ENCODE measurements around the gene LMF2.

The LMF2 gene

DNA sequence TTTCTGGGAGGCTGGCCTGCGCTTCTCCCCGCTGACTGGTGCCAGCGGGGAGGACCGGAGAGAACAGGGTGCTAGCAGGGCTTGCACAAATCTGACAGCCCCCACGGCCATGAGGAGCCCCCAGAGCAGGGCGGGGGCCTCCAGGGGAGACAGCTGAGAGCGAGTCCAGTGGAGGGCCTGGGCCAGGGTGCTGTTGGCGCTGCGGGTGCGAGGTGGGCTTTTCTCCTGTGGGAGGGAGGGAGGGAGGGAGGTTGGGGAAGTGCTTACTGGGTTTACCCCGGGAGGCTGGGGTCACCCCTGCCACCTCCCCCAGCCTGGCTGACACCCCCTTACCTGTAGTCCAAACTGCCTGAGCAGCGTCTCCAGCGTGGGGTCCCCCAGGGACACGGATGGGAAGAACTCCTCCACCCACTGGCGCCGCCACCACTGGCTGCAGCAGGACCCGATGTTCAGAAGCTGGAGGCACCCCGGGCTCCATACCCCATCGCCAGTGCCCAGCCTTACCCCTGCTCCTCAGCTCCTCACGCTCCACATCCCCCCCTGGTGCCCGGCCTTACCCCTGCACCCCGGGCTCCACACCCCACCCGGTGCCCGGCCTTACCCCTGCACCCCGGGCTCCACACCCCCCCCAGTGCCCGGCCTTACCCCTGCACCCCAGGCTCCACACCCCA is 3.9 kb downstream of the LMF2 start:
- no peak for ATAC-seq
- peak; percentile 55 for DNase-seq

- no peak for DNase-seq
- no peak for ATAC-seq
Measured at GRCh38 chr22:50502628-50503474, 4.7 kb downstream of the LMF2 start.

GRCh38 chr22:50502096-50502495 is 5.4 kb downstream of the LMF2 start:
- no peak for ATAC-seq
- DNase-seq: no peak

GRCh38 chr22:50500452-50500851 is 7.0 kb downstream of the LMF2 start:
- ATAC-seq: no peak

DNA sequence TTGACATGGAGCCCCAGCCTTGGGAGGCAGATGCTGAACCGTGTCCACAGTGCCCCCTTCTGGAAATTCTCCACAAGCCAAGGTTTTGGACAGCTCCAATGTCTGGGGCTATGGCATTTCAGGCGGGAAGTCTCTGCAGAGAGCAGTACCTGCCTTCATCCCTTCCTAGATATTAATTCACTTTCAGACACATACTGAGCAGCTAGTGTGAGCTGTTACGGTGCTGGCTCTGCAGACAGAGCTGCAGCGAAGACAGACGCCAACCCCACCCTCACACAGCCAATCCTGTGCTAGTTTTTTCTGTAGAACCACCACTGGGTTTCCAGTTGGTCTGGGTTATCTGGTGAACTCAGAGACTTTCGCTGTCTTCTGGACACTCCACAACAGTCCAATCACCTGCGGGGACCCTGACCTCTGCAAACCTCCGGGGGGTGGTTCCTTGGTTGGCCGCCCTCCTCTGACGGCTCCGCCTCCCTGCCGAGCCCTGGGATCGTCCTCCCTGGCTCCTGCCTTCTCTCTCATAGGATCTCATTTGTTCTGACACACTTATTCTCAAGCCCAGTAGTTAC is 9.1 kb downstream of the LMF2 start:
- ATAC-seq (peak; percentile 79), DNase-seq (peak; percentile 73)

More at GRCh38 chr22:50500452-50500851, 7.0 kb downstream of the LMF2 start:
- DNase-seq: no peak

GRCh38 chr22:50497093-50497492 is 10.4 kb downstream of the LMF2 start:
- ATAC-seq (no peak), DNase-seq (no peak)

GRCh38 chr22:50490531-50491308 is 16.8 kb downstream of the LMF2 start:
- ATAC-seq (no peak), DNase-seq (peak; percentile 26)

DNA sequence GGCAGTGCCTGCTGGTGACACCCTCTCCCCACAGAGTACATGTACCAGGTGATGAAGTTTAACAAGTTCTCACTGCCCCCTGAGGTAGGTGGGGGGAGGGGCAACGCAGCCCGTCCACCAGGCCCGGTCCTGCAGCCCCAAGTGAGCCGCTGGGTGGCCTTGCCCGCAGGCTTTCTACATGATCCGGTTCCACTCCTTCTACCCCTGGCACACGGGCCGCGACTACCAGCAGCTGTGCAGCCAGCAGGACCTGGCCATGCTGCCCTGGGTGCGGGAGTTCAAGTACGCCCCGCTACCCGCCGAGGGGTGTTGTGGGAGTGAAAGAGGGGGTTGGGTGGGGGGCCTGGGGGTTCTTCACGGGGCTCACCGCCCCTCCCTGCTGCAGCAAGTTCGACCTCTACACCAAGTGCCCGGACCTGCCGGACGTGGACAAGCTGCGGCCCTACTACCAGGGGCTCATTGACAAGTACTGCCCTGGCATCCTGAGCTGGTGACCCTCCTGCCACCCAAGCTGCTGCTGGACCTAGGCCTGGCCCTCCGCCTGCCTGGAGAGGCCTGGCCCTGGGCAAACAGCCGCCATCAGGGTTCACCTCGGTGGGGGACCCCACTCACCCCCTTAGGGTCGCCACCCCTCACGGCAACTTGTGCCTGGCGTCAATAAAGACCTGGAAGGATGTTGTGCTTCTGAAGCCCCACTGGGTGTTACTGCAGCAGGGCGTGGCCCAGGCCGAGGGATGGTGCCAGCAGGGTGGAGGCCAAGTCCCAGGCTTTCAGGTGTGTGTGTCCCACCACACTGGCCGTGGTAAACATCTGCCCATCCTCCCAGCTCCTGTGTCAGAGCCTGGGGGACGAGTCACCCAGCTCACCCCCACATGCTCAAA is 17.9 kb downstream of the LMF2 start:
- ATAC-seq: no peak
- no peak for DNase-seq

- no peak for DNase-seq
- no peak for ATAC-seq
Measured at GRCh38 chr22:50488886-50489285, 18.6 kb downstream of the LMF2 start.

- ATAC-seq: no peak
- no peak for DNase-seq
Measured at GRCh38 chr22:50488006-50488677, 19.4 kb downstream of the LMF2 start.

GRCh38 chr22:50487290-50488005 is 20.1 kb downstream of the LMF2 start:
- no peak for DNase-seq
- no peak for ATAC-seq

DNA sequence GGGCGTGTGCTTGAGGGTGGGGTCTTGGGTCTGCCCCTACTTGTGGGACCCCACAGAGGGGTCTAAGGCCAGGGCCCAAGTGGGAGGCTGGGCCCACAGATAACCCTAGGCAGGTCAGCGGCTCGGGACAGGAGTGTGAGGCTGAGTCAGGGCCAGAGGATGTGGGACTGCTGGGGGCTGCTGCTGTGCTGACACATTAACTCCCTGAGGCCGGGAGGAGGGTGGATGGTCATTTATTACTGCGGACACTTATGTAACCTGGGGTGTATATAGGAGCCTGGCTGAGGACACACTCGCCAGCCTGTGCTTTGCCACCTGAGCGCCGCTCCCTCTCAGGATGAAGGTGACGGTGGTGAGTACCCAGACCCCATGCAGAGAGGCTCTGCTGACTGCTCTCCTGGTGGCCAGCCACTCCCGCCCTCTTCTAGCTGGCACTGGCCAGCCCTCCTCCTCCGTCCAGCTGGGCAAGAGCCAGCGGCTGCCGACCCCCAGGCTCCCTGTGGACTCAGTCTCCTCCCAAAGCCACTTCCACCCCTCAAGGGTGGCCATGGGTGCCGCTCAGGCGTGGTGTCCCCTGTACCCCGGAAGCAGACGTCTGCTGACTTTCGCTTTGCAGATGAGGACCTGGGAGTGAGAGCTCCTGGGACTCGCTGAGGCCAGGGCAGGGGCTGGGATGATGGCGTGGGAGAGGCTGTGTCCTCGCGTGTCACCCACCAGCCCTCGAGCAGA is 20.8 kb downstream of the LMF2 start, which contains the start of gene MIOX:
Gene MIOX (plus strand): TSS at position 299 of the 729 bp plus-strand sequence. CDS start 39 bp downstream, at position 338.
- DNase-seq (no peak), ATAC-seq (no peak)

DNA sequence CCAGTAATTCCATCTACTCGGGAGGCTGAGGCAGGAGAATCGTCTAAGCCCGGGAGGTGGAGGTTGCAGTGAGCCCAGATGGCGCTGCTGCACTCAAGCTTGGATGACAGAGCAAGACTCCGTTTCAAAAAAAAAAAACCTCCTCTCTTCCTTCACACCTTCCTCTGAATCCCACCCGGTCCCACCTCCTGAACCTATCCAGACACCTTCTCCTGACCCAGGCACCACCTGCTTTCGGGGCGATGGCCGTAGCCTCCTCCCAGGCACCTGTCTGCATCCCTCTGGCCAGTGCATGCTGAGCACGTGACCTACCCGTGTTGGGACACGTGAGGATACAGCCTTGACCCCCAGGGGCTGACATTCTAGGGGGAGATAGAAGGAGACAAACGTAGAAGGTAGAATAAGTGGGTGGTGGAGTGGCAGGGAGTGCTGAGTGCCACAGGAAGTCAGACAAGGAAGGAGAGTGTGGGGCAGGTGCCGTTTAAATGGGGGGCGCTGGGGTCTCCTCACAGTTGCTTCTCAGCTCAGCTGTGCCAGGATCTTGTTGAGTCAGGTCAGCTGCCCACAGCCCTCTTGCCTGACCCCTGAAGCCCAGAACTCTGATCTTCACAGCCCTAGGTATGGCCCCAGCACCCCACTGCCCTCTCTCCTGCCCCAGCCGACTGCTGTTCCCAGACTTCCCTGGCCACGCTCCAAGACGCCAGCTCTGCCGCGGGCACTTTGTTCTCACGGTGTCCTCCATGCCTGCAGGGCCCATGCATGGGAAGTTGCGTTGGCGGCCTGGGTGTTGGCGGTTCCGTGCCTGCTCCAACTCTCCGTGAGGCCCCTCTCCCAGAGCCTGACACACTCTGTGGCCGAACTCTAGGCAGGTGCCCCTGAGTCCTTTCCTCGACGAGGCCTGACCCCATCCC is 22.0 kb downstream of the LMF2 start:
- ATAC-seq (no peak), DNase-seq (no peak)

DNA sequence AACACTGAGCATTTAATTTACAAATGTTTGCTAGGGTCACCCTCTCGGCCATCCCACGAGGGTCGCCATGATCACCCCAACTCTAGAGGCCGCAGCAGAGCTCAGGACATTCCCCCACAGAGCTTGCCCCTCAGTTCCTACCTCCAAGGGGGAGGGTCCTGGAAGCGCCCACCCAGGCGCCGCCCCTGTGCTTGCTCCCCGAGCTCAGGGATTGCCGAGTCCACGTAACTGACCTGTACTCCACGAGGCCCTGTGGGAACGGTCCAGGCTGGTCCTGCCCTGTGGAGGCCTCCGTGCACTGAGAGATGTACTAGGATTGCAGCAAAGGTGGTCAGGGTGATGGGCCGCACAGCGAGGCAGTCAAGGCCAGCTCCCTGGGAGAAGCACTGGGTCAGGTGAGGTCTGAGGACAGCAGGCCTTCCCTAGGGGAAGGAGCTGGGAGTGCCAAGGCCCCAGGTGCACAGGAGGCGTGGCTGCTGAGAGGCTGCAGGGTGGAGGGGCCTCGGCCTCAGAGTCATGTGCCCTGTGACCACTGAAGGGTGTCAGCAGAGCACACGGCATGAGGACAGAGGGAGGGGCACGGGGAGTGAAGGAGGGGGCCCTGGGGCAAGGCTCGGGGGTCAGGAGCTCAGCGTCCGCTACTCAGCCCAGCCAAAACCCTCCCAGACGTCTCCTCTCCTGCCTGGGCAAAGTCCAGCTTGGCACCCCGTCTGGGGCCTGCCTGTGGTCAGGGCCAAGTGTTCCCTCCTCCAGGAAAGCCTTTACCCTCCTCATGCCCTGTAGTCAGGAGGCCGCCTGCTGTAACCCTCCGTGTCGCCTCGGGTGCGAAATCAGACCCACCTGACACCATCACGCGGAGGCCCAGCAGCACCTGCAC is 23.3 kb downstream of the LMF2 start:
- no peak for DNase-seq
- ATAC-seq: no peak

DNA sequence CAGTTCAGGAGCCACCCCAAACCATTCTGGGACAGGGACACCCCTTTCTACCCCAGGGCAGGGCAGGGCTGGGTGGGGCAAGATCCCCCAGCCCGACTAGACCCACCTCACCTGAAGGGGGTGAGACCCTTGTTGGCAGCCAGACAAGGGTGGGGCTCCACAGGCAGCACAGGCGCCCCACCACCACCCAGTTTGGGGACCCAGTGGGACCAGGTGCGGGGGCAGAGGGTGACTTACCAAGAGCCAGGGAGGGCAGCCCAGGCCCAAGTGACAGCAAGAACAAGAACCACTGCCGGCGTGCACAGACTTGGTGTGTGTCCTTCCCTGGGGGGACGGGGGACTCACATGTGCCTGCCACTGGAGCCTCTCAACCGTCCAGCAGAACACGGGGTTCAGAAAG is 23.9 kb downstream of the LMF2 start:
- no peak for DNase-seq
- ATAC-seq: no peak

- no peak for ATAC-seq
- DNase-seq: no peak
Measured at GRCh38 chr22:50483106-50483505, 24.4 kb downstream of the LMF2 start.
